ENCODE data around the gene CD248.

Gene CD248

DNA sequence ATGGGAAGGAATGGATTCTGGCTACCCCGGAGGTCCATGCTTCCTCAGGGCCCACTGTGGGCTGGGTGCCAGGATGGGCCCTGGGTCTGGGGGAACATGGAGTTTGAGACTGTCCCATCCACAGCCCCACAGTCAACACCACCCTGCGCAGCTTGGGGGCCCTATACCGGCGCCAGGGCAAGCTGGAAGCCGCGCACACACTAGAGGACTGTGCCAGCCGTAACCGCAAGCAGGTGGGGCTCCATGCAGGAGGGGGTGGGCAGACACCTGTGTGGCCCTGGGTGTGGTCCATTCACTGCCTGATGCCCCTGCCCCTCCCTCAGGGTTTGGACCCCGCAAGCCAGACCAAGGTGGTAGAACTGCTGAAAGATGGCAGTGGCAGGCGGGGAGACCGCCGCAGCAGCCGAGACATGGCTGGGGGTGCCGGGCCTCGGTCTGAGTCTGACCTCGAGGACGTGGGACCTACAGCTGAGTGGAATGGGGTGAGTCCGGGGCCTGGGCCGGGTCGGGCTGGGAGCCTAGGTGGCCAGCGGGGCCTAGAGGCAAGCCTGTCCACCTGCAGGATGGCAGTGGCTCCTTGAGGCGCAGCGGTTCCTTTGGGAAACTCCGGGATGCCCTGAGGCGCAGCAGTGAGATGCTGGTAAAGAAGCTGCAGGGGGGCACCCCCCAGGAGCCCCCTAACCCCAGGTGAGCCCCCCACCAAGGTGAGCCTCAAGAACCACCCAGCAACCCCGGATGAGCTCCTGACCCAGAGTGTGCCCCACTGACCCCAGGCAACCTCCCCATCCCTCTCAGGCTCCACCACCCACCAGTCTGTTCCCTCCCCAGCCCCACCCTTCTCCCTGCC, 51.1 kb downstream of the CD248 start:
- in situ Hi-C loops (cut with MboI; ENCODE audit: low pct_unique_long_range_greater_than_20kb, low sequenced_read_pairs), result no loop called here
- no peak for DNase-seq

DNA sequence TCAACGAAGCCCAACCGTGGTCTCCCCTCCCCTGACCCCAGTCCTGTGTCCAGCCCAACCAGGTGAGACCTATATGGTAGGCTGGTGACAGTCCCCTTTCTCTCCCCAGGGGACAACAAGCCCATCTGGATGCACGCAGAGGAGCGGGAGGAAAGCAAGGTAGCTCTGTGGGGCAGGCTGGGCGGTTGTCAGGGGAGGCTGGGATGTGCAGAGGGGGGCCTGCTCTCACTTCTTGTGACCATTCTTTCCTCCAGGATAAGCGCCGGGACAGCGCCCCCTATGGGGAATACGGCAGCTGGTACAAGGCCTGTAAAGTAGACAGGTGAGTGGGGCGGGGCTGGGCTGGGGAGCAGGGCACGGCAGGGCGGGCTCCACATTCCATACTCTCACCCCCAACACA, 51.9 kb downstream of the CD248 start:
- in situ Hi-C loops (cut with MboI; ENCODE audit: low pct_unique_long_range_greater_than_20kb, low sequenced_read_pairs), result no loop called here
- DNase-seq, result no peak
